ENCODE measurements around the gene CCDC106.
A peak's percentile ranks its signal among the peaks of the same experiment; 100 is the strongest.

Gene CCDC106

DNA sequence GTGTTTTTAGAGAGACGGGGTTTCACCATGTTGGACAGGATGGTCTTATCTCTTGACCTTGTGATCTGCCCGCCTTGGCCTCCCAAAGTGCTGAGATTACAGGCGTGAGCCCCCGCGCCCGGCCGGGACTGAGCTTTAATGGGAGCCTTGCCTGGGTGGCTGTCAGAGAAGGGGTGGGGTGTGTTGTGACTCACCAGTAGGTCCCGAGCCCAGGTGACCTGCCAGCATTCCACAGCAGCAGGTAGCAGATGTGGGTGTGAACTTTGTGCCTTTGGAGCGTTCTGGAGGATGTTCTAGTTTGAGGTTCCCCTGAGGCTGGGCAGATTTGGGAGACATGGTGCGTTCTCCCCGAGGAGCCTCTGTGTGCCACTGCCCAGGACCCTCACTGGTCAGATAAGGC, 19.9 kb downstream of the CCDC106 start:
- DNase-seq = peak in 24 of 56 donors; percentile 4 to 71 (median 27)

DNA sequence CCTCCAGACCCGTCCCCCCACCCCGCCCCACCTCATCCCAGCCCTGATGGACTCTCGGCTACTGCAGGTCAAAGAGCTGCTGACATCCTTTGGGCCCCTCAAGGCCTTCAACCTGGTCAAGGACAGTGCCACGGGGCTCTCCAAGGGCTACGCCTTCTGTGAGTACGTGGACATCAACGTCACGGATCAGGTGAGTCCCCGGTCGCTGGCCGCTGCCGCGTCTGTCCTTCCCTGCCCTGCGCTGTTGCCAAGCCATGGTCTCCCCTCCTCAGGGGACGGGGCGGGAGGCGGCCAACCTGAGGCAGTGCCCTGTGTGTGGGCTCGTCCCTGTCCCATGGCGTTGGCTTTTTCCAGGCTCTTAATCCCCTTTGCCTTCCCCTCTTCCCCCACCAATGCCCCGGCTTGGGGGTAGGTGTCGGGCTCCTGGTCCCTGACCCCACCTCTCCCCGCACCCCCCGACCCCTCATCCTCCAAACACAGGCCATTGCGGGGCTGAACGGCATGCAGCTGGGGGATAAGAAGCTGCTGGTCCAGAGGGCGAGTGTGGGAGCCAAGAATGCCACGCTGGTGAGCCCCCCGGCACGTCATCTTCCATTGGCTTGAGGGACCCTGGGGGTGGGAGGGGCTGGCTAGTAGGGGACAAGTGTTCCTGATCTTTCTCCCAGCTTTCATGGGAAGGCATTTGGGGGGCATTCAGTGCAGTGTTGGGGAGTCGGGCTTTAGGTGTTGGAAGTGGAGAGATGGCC, 20.8 kb downstream of the CCDC106 start:
- DNase-seq = no peak

DNA sequence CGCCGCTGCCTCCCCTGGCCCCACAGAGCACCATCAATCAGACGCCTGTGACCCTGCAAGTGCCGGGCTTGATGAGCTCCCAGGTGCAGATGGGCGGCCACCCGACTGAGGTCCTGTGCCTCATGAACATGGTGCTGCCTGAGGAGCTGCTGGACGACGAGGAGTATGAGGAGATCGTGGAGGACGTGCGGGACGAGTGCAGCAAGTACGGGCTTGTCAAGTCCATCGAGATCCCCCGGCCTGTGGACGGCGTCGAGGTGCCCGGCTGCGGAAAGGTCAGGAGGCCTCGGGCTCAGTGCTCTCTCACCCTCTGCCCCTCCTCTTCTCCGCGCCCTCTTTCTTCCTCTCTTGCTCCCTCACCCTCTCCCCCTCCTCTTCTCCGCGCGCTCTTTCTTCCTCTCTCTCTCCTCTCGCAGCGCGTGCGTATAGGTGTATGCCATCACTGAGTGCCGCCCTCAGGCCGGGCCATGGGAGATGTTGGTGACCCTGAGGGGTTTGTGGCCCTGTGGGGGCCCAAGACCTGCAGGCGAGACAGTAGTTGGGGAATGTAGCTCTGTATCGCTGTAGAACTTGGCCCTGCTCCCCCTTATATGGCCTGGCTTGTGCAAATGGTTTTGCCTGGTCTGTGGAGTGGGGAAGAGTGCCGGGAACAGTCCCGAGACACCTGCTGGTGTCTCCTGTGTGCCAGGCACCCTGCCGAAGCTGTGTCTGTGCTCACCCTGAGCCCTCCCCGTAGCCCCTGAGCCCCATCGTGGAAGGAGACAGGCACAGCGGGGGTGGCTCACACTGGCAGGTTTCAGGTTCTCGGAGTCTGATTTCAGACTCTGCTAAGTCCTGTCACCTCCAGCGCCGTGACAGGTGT, 21.6 kb downstream of the CCDC106 start:
- peak in 23 of 56 donors; percentile 8 to 72 (median 36) for DNase-seq

DNA sequence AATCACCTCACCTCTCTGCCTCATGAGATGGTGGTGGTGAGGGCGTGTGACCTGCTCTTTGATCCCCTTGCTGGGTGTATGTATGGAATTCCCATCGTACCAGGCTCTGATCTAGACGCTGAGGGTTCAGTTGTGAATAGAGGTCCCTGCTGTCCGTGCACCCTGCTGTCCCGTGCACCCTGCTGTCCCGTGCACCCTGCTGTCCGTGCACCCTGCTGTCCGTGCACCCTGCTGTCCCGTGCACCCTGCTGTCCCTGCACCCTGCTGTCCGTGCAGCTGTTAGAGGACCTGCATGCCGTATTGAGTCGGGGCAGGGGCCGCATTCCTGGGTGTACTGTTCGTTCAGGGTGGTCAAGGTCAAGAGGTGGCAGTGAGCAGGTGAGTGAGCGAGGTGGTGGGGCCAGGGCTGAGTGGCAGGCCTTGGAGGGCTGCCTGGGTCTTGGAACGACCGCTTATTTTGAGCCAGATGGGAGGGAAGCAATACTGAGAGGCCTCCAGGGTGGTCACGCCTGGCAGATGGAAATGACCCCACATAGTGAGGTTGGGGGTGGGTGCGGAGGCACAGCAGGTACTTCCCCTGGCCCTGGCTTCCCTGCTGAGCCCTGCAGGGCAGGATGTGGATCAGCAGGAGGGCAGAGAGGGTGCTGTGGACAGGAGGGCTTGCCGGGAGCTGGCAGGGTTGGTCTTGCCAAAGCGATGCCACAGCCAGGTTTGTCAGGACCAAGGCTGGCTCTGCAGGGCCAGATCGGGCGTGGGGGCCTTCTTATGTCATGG, 22.5 kb downstream of the CCDC106 start:
- peak in 27 of 56 donors; percentile 2 to 72 (median 17) for DNase-seq

DNA sequence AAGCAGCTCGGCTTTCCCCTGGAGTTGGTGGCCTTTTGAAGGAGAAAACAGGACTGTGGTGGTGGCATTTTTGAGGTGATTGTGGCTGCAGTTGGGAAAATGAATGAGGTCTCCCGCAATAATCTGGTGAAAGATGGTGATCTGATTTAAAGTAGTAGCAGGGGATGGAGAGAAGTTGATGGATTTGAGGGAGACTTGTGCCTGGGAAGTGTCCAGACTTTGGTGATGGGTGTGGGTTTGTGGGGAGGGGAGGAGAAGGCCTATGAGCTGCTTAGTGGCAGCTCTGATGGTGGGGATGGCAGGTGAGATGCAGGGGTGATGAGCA, 23.0 kb downstream of the CCDC106 start:
- no peak for DNase-seq

GRCh38 chr19:55672418-55672817, 24.4 kb downstream of the CCDC106 start:
- no peak for DNase-seq

- DNase-seq = no peak
These were observed 25.5 kb downstream of the CCDC106 start for GRCh38 chr19:55673465-55673864.

GRCh38 chr19:55673889-55674288, 25.9 kb downstream of the CCDC106 start:
- no peak for DNase-seq

DNA sequence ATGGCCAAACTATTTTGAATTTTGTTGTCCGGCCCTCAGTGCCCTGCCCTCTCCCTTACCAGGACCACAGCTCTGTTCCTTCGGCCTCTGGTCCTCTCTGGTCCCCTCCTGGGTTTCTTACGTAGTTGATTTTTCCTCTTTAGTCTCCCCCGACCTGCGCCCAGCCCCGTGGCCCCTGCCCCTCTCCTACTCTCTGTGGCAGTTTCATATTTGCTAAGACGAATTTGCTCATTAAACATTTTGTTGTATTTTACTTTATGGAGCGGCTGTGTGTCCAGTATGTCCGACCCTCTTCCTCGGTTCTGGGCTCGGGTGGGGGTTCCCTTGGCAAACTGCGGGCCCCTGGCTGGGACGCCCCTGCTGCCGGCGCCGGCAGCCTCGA, 26.4 kb downstream of the CCDC106 start:
- DNase-seq = no peak

- peak; percentile 67 to 97 (median 92) for DNase-seq
These were observed 27.0 kb downstream of the CCDC106 start, which contains the start of gene EPN1 for GRCh38 chr19:55674841-55675660. Gene EPN1 (plus strand): TSS chr19:55675226. CDS start chr19:55678628, 3,402 bp downstream.

DNA sequence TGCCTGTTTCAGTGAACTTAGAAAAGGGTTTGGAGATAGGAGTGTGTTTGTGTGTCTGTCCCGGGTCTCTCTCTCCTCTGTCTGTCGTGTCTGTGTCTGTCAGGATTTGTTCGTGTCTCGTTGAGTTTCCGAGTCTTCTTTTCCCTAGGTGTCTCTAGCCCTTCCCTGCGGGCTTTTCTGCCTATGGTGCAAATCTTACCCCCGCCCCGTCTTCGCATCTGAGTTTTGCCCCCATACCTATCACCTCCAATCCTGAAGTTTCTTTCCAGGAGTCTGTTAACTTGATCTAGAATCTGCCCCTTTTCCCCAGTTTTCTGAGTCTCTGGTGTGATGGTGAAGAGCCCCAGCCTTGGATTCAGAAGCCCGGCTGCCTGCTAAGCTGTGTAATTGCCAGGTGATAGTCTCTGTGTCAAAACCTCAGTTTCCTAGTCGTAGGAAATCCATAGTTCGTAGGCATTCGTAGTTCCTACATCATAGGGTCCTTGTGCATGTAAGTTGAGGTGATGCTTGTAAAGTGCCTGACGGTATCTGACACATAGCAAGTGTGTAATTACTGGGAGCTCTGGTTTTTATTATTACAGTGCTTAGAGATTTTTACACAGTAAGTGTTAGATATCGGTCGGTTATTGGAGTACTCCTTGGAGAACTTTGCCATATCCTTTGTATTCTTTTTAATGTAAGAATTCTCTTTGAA, 27.8 kb downstream of the CCDC106 start:
- DNase-seq = no peak

GRCh38 chr19:55676383-55676782, 28.4 kb downstream of the CCDC106 start:
- DNase-seq = peak in 1 of 56 donors; percentile 4

DNA sequence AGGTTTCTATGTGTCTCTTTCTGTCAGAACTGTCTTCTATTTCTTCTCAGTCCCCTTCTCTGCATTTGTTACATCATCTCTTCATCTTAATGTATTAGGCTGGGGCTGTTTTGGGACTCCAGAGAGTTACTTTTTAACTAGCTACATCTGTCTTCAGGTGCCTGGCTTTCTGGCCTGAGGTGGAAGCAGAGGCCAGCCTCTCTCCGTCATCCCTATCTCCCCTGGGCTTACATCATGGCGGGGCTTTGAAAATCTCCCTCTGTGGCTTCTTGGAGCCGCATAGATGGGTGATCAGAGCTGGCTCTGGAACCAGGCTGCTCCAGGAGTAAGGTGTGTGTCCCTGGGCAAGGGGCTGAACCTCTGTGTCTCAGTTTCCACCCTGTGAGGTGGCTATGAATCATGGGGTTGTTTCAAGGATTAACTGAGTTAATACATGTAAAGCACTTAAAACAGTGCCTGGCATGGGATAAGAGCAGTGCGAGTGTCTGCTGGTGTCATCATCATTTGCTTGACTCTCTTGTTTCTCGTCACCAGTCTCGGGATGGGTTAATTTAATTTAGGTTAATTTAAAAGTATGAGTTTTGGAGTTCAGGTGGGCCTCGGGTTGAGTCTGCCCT, 29.0 kb downstream of the CCDC106 start:
- DNase-seq = no peak

DNA sequence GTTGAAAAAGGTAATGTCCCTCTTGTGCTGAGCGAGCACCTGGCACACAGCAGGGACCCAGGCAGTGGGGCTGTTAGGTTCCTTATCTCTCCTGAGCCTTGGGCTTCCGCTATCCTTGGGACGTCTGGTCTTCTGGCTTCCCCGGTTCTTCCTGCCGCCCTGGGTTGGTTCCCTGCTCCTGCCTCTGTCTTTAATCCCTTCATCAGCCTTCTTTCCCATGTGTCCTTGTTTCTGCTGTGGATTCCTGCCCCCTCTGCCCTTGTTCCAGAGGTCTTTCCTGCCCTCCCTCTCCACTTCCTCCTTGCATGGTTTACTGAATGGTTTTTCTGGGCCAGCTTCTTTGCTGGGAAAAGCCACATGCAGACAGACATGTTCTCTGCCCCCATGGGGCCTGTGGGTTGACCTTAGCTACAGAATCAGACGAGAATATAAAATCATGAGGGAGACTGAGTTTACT, 29.6 kb downstream of the CCDC106 start:
- DNase-seq = no peak

DNA sequence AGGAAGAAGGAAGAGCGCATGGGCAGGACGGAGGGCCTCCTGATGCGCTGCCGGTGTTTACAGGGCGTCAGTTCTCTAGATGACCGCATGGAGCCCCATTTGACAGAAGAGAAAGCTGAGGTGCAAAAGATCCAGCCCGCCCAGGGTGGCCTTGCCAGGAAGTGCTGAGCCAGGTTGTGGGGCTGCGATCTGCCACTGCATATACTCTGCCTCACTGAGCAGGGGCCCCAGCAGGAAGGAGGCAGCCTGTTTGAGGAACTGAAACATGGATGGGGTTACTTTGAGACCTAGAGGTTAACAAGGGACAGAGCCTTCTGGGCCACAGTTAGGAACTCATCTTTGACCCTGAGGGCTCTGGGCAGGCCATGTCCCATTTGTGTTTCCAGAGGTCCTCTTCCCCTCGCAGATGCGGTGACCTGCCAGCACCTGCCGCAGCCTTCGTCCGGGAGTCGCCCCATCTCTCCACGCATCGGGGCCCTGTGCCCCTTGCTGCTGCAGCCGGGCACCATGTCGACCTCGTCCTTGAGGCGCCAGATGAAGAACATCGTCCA, 30.2 kb downstream of the CCDC106 start:
- peak in 20 of 56 donors; percentile 1 to 37 (median 18) for DNase-seq

DNA sequence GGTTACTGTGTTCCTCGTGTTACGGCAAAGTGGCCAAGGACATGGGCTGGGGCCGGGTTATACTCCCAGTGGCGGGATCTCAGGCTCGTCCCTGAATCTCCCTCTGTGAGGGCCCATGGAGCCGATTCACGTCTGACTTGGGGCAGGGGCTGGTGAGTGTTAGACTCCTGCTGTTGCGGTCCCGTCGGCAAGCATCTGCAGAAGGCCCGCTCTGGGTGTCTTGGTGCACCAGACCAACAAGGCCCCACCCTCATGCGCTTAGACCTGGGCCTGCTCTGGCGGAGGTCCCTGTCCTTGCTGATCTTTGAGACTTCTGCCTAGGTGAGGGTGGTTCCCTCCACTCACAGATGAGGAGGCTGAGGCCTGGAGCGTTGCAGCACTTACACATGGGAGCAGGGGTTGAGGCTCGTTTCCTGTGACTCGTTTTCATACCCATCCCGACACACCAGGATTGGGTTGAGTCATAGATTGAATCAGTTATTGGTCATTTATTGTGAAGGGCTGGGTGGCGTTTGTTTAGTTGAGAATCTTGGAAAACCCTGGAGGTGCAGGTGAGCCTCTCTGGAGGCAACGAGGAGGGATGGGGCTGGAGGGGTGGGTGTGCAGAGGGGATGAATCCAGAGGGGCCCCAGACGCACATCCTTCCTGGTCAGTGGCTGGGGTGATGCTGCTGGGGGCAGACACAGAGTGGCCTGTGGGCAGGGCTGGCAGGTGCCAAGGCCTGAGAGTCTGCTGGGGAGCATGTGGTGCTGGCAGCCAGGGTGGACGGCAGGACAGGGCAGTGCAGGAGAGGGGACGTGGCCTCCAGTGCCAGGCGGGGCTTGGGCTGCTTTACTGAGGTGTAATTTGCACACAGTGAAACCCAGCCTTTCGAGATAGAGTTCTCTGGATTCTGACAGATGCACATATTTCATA, 31.6 kb downstream of the CCDC106 start:
- DNase-seq = no peak

- no peak for DNase-seq
These were observed 32.5 kb downstream of the CCDC106 start for GRCh38 chr19:55680339-55681130.
